LHCN-M2 (cell line): ENCODE measurements around the gene SNX33. TPM values are rescaled to one million over a fixed set of nuclear protein-coding genes. Genes with fewer than 3 reads are reported as not detected.
"Not testable (repeated sequence)": the region's sequence is repeated elsewhere in the genome, so short reads cannot be mapped to it uniquely, and the experiment has no call there.

Source experiments
- DNase-seq: peaks from one replicate; pipeline ENCODE4 v3.0.0-alpha.2; 2012; ENCODE audit warnings: low read depth
- total RNA-seq: library from RNA; depleted of rRNA; stranded (reverse); fragments of >200 nt; gene quantifications from 2 replicates; pipeline ENCODE4 v1.2.3, GENCODE V29; 2014; rRNA removed

SNX33 gene
- total RNA-seq, 1 experiment from 2014 or later = 18.3 TPM

GRCh38 chr15:75697974-75698747 is 50.4 kb downstream of the SNX33 start:
- not testable (repeated sequence) for DNase-seq

GRCh38 chr15:75699517-75699916 is 51.8 kb downstream of the SNX33 start:
- DNase-seq = not testable (repeated sequence)

- DNase-seq = peak; percentile 64
These were observed 52.5 kb downstream of the SNX33 start for GRCh38 chr15:75699961-75700874.

- DNase-seq = not testable (repeated sequence)
These were observed 53.6 kb downstream of the SNX33 start for GRCh38 chr15:75701071-75702003.

- DNase-seq = no peak
These were observed 54.7 kb downstream of the SNX33 start for GRCh38 chr15:75702436-75702835.

GRCh38 chr15:75703440-75704262 is 55.9 kb downstream of the SNX33 start:
- DNase-seq = not testable (repeated sequence)

GRCh38 chr15:75704263-75704615 is 56.5 kb downstream of the SNX33 start:
- DNase-seq = no peak

GRCh38 chr15:75704618-75705017 is 56.9 kb downstream of the SNX33 start:
- DNase-seq = no peak

GRCh38 chr15:75705375-75705774 is 57.7 kb downstream of the SNX33 start:
- not testable (repeated sequence) for DNase-seq

- DNase-seq = no peak
These were observed 58.4 kb downstream of the SNX33 start for GRCh38 chr15:75705854-75706681.

- DNase-seq = no peak
These were observed 58.9 kb downstream of the SNX33 start for GRCh38 chr15:75706682-75706954.

GRCh38 chr15:75709458-75709857 is 61.7 kb downstream of the SNX33 start:
- not testable (repeated sequence) for DNase-seq

GRCh38 chr15:75710874-75711273 is 63.2 kb downstream of the SNX33 start:
- DNase-seq = not testable (repeated sequence)

- DNase-seq = peak; percentile 26
These were observed 63.8 kb downstream of the SNX33 start for GRCh38 chr15:75711495-75711894.

Other genes with a start within 250 kb of the SNX33 start
- 21.5 and 26.9 TPM in 2 replicates for gene SIN3A, start 196.2 kb upstream of the SNX33 start, total RNA-seq
- 23.5 and 25.0 TPM in 2 replicates for gene PTPN9, start 68.6 kb upstream of the SNX33 start, total RNA-seq
- 34.3 and 43.9 TPM in 2 replicates for gene SNUPN, start 22.2 kb upstream of the SNX33 start, total RNA-seq
- gene IMP3, start 7.7 kb upstream of the SNX33 start, total RNA-seq = 155 and 164 TPM in 2 replicates
- 16.4 and 21.0 TPM in 2 replicates for gene CSPG4, start 64.9 kb downstream of the SNX33 start, total RNA-seq
- 59.4 and 60.6 TPM in 2 replicates for gene UBE2Q2, start 195.5 kb downstream of the SNX33 start, total RNA-seq